WTC11 (cell line): ENCODE data around the gene VWA2. TPM values are rescaled to one million over a fixed set of nuclear protein-coding genes. Genes with fewer than 3 reads are reported as not detected.

Source experiments
- ATAC-seq: fragments of 200-7000 bp; cut with Tn5 transposase; 2 replicates; pipeline ENCODE4 v1.10.0; 2021; ENCODE audit warnings: mild to moderate bottlenecking, moderate library complexity
- CTCF ChIA-PET: fragments of 300-600 bp; sonication (Branson Sonifier 250); formaldehyde crosslinking; loops from one replicate; lab custom pipeline; 2021; ENCODE audit warnings: antibody characterized with exemption; lab: Charles Lee
- POLR2A ChIA-PET: fragments of 350-600 bp; sonication (Branson Sonifier 250); formaldehyde crosslinking; loops from one replicate; lab custom pipeline; 2021; ENCODE audit warnings: antibody characterized with exemption; lab: Charles Lee
- DNase-seq: peaks from one replicate; pipeline ENCODE4 v3.0.0; 2021; ENCODE audit warnings: low spot score
- H3K27ac Mint-ChIP-seq: 2 replicates; pipeline ENCODE4 v1.8.0; 2021; ENCODE audit warnings: mixed read lengths
- H3K27me3 Mint-ChIP-seq: 2 replicates; pipeline ENCODE4 v1.8.0; 2021; ENCODE audit warnings: low read depth, mild to moderate bottlenecking, moderate library complexity, mixed read lengths
- H3K36me3 Mint-ChIP-seq: 2 replicates; pipeline ENCODE4 v1.8.0; 2021; ENCODE audit warnings: mixed read lengths
- H3K4me1 Mint-ChIP-seq: 2 replicates; pipeline ENCODE4 v1.8.0; 2022; ENCODE audit warnings: mixed read lengths
- H3K4me3 Mint-ChIP-seq: 2 replicates; pipeline ENCODE4 v1.8.0; 2021; ENCODE audit warnings: mild to moderate bottlenecking, moderate library complexity, mixed read lengths
- H3K9me3 Mint-ChIP-seq: 2 replicates; pipeline ENCODE4 v1.8.0; 2021; ENCODE audit warnings: mixed read lengths
- CDX4 ChIP-seq: fragments of 250-450 bp; sonication (Bioruptor Pico); IDR thresholded peaks from 2 replicates; pipeline ENCODE4 v1.9.0; 2021; ENCODE audit warnings: moderate library complexity, mild to moderate bottlenecking, inconsistent platforms, borderline replicate concordance
- CREB1 ChIP-seq: sonication (generic); formaldehyde crosslinking; IDR thresholded peaks from 2 replicates; pipeline ENCODE4 v1.8.0; 2023; ENCODE audit warnings: mild to moderate bottlenecking, missing genetic modification reagents
- E2F5 ChIP-seq: sonication (generic); formaldehyde crosslinking; IDR thresholded peaks from 2 replicates; pipeline ENCODE4 v1.8.1; 2022; ENCODE audit warnings: mild to moderate bottlenecking, moderate library complexity, missing genetic modification reagents
- ETV6 ChIP-seq: sonication (generic); formaldehyde crosslinking; IDR thresholded peaks from 2 replicates; pipeline ENCODE4 v1.8.1; 2022; ENCODE audit warnings: mild to moderate bottlenecking, missing genetic modification reagents
- GTF2I ChIP-seq: fragments of 250-450 bp; sonication (Bioruptor Pico); conservative IDR thresholded peaks from 2 replicates; pipeline ENCODE4 v1.4.0; 2021; ENCODE audit warnings: mild to moderate bottlenecking
- HMGA2 ChIP-seq: fragments of 250-450 bp; sonication (Bioruptor Pico); IDR thresholded peaks from 2 replicates; pipeline ENCODE4 v1.4.0; 2021; ENCODE audit warnings: mild to moderate bottlenecking, moderate library complexity
- NFE2L1 ChIP-seq: sonication (generic); formaldehyde crosslinking; IDR thresholded peaks from 2 replicates; pipeline ENCODE4 v1.8.1; 2023; ENCODE audit warnings: missing genetic modification reagents
- NFYB ChIP-seq: sonication (generic); formaldehyde crosslinking; conservative IDR thresholded peaks from 2 replicates; pipeline ENCODE4 v1.8.0; 2022; ENCODE audit warnings: low read depth, missing genetic modification reagents
- NR1H2 ChIP-seq: sonication (generic); formaldehyde crosslinking; IDR thresholded peaks from 2 replicates; pipeline ENCODE4 v1.9.0; 2021; ENCODE audit warnings: mild to moderate bottlenecking, moderate library complexity, missing genetic modification reagents
- TEAD4 ChIP-seq: sonication (generic); formaldehyde crosslinking; IDR thresholded peaks from 2 replicates; pipeline ENCODE4 v1.8.0; 2022; ENCODE audit warnings: mild to moderate bottlenecking, missing genetic modification reagents
- USF2 ChIP-seq: sonication (generic); formaldehyde crosslinking; IDR thresholded peaks from 2 replicates; pipeline ENCODE4 v1.8.1; 2023; ENCODE audit warnings: mild to moderate bottlenecking, missing genetic modification reagents, moderate library complexity
- ZNF232 ChIP-seq: sonication (generic); formaldehyde crosslinking; IDR thresholded peaks from 2 replicates; pipeline ENCODE4 v1.8.0; 2022; ENCODE audit warnings: mild to moderate bottlenecking, missing genetic modification reagents
- ZNF281 ChIP-seq: sonication (generic); formaldehyde crosslinking; IDR thresholded peaks from 2 replicates; pipeline ENCODE4 v1.8.0; 2023; ENCODE audit warnings: mild to moderate bottlenecking, missing genetic modification reagents
- ZNF671 ChIP-seq: fragments of 250-450 bp; sonication (Bioruptor Pico); IDR thresholded peaks from 2 replicates; pipeline ENCODE4 v1.8.0; 2021; ENCODE audit warnings: mild to moderate bottlenecking
- total RNA-seq: library from RNA; stranded (reverse); gene quantifications from 3 replicates; pipeline ENCODE4 v1.2.3, GENCODE V29; 2021
- TF ChIP-seq, protein P1 (sequence below): sonication (generic); formaldehyde crosslinking; IDR thresholded peaks from 2 replicates; pipeline ENCODE4 v1.8.1; 2022; ENCODE audit warnings: missing genetic modification reagents, borderline replicate concordance
- TF ChIP-seq, protein P2 (sequence below): fragments of 250-450 bp; sonication (Bioruptor Pico); IDR thresholded peaks from 2 replicates; pipeline ENCODE4 v1.9.0; 2021; ENCODE audit warnings: mild to moderate bottlenecking
- TF ChIP-seq, protein P3 (sequence below): sonication (generic); formaldehyde crosslinking; IDR thresholded peaks from 2 replicates; pipeline ENCODE4 v1.8.0; 2023; ENCODE audit warnings: missing genetic modification reagents
- TF ChIP-seq, protein P4 (sequence below): sonication (generic); formaldehyde crosslinking; IDR thresholded peaks from 2 replicates; pipeline ENCODE4 v1.8.1; 2023; ENCODE audit warnings: mild to moderate bottlenecking, missing genetic modification reagents, borderline replicate concordance
- TF ChIP-seq, protein P5 (sequence below): sonication (generic); formaldehyde crosslinking; IDR thresholded peaks from 2 replicates; pipeline ENCODE4 v1.8.1; 2023; ENCODE audit warnings: mild to moderate bottlenecking, missing genetic modification reagents

The VWA2 gene
- total RNA-seq, 1 experiment from 2014 or later = 2.1 TPM

DNA sequence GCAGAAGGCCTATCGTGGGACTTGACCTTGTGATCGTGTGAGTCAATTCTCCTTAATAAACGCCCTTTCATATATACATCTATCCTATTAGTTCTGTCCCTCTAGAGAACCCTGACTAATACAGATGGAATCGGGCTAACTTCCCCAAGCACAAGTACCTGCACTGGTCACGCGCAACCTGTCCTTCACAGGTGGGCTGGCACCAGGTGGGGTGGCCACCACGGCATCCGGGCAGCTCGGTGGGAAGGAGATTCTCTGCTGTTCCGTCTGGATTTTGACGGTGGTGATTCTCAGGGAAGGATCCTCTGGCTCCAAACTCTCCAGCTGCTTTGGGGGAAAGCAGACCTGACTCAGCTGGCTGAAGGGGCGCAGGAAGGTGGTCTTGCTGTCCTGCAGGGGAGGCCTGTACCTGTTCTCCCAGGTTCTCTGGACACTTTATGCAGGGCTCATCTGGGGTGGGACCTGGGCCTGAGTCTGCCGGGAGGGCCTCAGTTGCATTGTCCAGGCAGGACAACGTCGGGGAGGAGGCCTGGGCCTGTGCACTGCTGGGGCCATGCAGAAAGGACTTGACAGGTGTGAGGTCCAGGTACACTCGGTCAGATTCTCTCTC, 61.1 kb downstream of the VWA2 start:
- H3K27me3 Mint-ChIP-seq = no peaks in the 10 kb centered on the region
- ChIA-PET POLR2A (no interaction called here), CTCF (no interaction called here)
- DNase-seq (no peak), ATAC-seq (no peak)
- H3K36me3 Mint-ChIP-seq = peaks cover 23% of the 10 kb centered on the region
- peaks cover 14% of the 10 kb centered on the region for H3K9me3 Mint-ChIP-seq
- TF ChIP-seq NR1H2 (CRISPR knock-in tag) = no peak
- TF ChIP-seq, protein P1, sequence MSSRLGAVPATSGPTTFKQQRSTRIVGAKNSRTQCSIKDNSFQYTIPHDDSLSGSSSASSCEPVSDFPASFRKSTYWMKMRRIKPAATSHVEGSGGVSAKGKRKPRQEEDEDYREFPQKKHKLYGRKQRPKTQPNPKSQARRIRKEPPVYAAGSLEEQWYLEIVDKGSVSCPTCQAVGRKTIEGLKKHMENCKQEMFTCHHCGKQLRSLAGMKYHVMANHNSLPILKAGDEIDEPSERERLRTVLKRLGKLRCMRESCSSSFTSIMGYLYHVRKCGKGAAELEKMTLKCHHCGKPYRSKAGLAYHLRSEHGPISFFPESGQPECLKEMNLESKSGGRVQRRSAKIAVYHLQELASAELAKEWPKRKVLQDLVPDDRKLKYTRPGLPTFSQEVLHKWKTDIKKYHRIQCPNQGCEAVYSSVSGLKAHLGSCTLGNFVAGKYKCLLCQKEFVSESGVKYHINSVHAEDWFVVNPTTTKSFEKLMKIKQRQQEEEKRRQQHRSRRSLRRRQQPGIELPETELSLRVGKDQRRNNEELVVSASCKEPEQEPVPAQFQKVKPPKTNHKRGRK (CRISPR knock-in tag) = no peak
- TF ChIP-seq GTF2I (CRISPR knock-in tag) = no peak
- TF ChIP-seq CDX4 (CRISPR knock-in tag) = no peak
- TF ChIP-seq ZNF671 (CRISPR knock-in tag) = no peak
- no peak for TF ChIP-seq NFYB (CRISPR knock-in tag)
- no peak for TF ChIP-seq ZNF281
- TF ChIP-seq USF2 (CRISPR knock-in tag) = no peak
- no peak for TF ChIP-seq TEAD4 (CRISPR knock-in tag)
- TF ChIP-seq, protein P2, sequence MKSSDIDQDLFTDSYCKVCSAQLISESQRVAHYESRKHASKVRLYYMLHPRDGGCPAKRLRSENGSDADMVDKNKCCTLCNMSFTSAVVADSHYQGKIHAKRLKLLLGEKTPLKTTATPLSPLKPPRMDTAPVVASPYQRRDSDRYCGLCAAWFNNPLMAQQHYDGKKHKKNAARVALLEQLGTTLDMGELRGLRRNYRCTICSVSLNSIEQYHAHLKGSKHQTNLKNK (CRISPR knock-in tag) = no peak
- no peak for TF ChIP-seq HMGA2 (CRISPR knock-in tag)
- TF ChIP-seq, protein P3, sequence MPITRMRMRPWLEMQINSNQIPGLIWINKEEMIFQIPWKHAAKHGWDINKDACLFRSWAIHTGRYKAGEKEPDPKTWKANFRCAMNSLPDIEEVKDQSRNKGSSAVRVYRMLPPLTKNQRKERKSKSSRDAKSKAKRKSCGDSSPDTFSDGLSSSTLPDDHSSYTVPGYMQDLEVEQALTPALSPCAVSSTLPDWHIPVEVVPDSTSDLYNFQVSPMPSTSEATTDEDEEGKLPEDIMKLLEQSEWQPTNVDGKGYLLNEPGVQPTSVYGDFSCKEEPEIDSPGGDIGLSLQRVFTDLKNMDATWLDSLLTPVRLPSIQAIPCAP (CRISPR knock-in tag) = no peak
- no peak for TF ChIP-seq CREB1 (CRISPR knock-in tag)
- TF ChIP-seq, protein P4, sequence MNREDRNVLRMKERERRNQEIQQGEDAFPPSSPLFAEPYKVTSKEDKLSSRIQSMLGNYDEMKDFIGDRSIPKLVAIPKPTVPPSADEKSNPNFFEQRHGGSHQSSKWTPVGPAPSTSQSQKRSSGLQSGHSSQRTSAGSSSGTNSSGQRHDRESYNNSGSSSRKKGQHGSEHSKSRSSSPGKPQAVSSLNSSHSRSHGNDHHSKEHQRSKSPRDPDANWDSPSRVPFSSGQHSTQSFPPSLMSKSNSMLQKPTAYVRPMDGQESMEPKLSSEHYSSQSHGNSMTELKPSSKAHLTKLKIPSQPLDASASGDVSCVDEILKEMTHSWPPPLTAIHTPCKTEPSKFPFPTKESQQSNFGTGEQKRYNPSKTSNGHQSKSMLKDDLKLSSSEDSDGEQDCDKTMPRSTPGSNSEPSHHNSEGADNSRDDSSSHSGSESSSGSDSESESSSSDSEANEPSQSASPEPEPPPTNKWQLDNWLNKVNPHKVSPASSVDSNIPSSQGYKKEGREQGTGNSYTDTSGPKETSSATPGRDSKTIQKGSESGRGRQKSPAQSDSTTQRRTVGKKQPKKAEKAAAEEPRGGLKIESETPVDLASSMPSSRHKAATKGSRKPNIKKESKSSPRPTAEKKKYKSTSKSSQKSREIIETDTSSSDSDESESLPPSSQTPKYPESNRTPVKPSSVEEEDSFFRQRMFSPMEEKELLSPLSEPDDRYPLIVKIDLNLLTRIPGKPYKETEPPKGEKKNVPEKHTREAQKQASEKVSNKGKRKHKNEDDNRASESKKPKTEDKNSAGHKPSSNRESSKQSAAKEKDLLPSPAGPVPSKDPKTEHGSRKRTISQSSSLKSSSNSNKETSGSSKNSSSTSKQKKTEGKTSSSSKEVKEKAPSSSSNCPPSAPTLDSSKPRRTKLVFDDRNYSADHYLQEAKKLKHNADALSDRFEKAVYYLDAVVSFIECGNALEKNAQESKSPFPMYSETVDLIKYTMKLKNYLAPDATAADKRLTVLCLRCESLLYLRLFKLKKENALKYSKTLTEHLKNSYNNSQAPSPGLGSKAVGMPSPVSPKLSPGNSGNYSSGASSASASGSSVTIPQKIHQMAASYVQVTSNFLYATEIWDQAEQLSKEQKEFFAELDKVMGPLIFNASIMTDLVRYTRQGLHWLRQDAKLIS = no peak
- no peak for TF ChIP-seq ETV6 (CRISPR knock-in tag)
- no peak for TF ChIP-seq E2F5 (CRISPR knock-in tag)
- no peak for TF ChIP-seq NFE2L1 (CRISPR knock-in tag)
- TF ChIP-seq, protein P5, sequence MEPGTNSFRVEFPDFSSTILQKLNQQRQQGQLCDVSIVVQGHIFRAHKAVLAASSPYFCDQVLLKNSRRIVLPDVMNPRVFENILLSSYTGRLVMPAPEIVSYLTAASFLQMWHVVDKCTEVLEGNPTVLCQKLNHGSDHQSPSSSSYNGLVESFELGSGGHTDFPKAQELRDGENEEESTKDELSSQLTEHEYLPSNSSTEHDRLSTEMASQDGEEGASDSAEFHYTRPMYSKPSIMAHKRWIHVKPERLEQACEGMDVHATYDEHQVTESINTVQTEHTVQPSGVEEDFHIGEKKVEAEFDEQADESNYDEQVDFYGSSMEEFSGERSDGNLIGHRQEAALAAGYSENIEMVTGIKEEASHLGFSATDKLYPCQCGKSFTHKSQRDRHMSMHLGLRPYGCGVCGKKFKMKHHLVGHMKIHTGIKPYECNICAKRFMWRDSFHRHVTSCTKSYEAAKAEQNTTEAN (CRISPR knock-in tag) = no peak
- TF ChIP-seq ZNF232 (CRISPR knock-in tag) = no peak
- no peak overlapping the region for H3K4me3 Mint-ChIP-seq
- no peak overlapping the region for H3K27ac Mint-ChIP-seq
- peaks cover 5% of the 10 kb centered on the region for H3K4me1 Mint-ChIP-seq
